ENCODE measurements around the gene TSHZ2. TPM values are rescaled to one million over a fixed set of nuclear protein-coding genes. Genes with fewer than 3 reads are reported as not detected.

The TSHZ2 gene
- total and polyA plus RNA-seq, 12 donors: 1.5 to 6.2 (median 4.5) TPM

DNA sequence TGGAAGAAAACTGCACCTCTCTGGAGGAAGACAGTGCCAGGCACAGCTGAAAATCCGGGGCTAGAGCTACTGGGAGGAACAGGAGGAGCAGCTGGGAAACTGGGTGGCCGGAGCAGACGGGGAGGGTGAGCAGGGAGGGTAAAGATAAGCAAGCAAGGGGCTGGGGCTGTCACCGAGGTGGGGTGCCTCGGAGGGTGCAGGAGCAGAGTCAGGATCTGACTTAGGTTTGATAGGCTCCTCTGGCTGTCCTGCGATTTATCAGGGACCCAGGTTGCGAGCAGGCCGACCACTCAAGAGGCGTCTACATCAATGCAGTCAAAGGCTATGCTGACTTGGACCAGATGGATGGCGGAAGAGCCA is 12.3 kb downstream of the TSHZ2 start:
- Histone ChIP-seq H3K4me1 (peaks cover 0 to 2% (median 0%) of the 10 kb centered on the region in 9 donors), H3K9me3 (no peaks in the 10 kb centered on the region), H3K36me3 (no peaks in the 10 kb centered on the region), H3K27me3 (peaks cover 0 to 5% (median 0%) of the 10 kb centered on the region in 7 donors), H3K4me3 (no peak overlapping the region), H3K27ac (no peak overlapping the region)
- WGBS, 2 donors: 68 to 86% methylated on average over 10 of the region's 10 CpGs
- TF ChIP-seq, protein P1, sequence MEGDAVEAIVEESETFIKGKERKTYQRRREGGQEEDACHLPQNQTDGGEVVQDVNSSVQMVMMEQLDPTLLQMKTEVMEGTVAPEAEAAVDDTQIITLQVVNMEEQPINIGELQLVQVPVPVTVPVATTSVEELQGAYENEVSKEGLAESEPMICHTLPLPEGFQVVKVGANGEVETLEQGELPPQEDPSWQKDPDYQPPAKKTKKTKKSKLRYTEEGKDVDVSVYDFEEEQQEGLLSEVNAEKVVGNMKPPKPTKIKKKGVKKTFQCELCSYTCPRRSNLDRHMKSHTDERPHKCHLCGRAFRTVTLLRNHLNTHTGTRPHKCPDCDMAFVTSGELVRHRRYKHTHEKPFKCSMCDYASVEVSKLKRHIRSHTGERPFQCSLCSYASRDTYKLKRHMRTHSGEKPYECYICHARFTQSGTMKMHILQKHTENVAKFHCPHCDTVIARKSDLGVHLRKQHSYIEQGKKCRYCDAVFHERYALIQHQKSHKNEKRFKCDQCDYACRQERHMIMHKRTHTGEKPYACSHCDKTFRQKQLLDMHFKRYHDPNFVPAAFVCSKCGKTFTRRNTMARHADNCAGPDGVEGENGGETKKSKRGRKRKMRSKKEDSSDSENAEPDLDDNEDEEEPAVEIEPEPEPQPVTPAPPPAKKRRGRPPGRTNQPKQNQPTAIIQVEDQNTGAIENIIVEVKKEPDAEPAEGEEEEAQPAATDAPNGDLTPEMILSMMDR (IDR thresholded peaks at IDR 0.05): no peak
- no peak for DNase-seq
- peak in 1 of 8 donors; percentile 38 for ATAC-seq
- intact Hi-C loops (cut with DNase I): no loop called here

- Histone ChIP-seq H3K27ac (no peak overlapping the region), H3K27me3 (peaks cover 0 to 5% (median 0%) of the 10 kb centered on the region in 7 donors), H3K9me3 (no peaks in the 10 kb centered on the region), H3K4me3 (no peak overlapping the region), H3K36me3 (no peaks in the 10 kb centered on the region), H3K4me1 (peaks cover 0 to 2% (median 0%) of the 10 kb centered on the region in 9 donors)
- DNase-seq (no peak), ATAC-seq (no peak)
- intact Hi-C loops (cut with DNase I): no loop called here
- WGBS, 2 donors: 78 to 84% methylated on average over 3 of the region's 3 CpGs
- TF ChIP-seq, protein P1 (IDR thresholded peaks at IDR 0.05): no peak
These were observed 13.5 kb downstream of the TSHZ2 start for GRCh38 chr20:52985687-52986086.

- 97 to 99% methylated on average over 1 of the region's 1 CpG for WGBS, 2 donors
- Histone ChIP-seq H3K36me3 (no peaks in the 10 kb centered on the region), H3K27me3 (peaks cover 0 to 2% (median 0%) of the 10 kb centered on the region in 7 donors), H3K4me1 (peaks cover 0 to 11% (median 6%) of the 10 kb centered on the region in 9 donors), H3K9me3 (no peaks in the 10 kb centered on the region), H3K4me3 (no peak overlapping the region), H3K27ac (no peak overlapping the region)
- intact Hi-C loops (cut with DNase I): no loop called here
- DNase-seq (no peak), ATAC-seq (no peak)
- TF ChIP-seq, protein P1 (IDR thresholded peaks at IDR 0.05): no peak
These were observed 15.1 kb downstream of the TSHZ2 start for GRCh38 chr20:52987295-52987694.

DNA sequence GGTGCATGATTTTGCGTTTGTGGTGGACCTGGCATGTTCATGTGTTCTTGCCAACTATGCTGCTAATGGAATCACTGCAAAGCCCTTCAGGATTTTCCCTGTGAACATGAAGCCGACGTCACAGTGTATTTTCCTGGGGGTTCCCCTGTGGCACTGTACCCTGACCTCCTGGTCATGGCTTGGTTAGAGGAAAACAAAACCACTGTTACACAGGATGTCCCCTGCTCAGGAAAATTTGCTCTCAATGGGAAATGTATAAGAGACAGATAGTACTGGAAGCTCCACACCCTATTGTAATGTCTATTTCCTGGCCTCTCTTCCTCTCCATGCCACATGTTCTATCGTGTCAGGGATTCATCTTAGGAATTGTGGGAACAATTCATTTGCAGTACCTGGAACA is 19.7 kb downstream of the TSHZ2 start:
- Histone ChIP-seq H3K4me1 (peaks cover 0 to 28% (median 13%) of the 10 kb centered on the region in 9 donors), H3K27ac (peak overlapping the region in 5 of 10 donors; percentile 11 to 51 (median 38)), H3K4me3 (no peak overlapping the region), H3K9me3 (no peaks in the 10 kb centered on the region), H3K36me3 (no peaks in the 10 kb centered on the region), H3K27me3 (no peaks in the 10 kb centered on the region)
- intact Hi-C loops (cut with DNase I): loop anchor here in 1 of 10 donors (10.0 kb wide), 1 partner anchor 57 kb away; no protein-coding TSS in a partner anchor
- TF ChIP-seq, protein P1 (IDR thresholded peaks at IDR 0.05): no peak
- no peak for DNase-seq
- WGBS, 2 donors: 40 to 47% methylated on average over 4 of the region's 4 CpGs
- peak in 4 of 8 donors; percentile 28 to 69 (median 44) for ATAC-seq

All from heart right ventricle (tissue), 16 donors.